ENCODE data around the gene NAALADL2. TPM values are rescaled to one million over a fixed set of nuclear protein-coding genes. Genes with fewer than 3 reads are reported as not detected.

Gene NAALADL2
- total and polyA plus RNA-seq, 2 of the 8 experiments (the other 6 are each of a cell fraction or from before 2014, with no cell fraction given) = 0.12 to 0.22 TPM

DNA sequence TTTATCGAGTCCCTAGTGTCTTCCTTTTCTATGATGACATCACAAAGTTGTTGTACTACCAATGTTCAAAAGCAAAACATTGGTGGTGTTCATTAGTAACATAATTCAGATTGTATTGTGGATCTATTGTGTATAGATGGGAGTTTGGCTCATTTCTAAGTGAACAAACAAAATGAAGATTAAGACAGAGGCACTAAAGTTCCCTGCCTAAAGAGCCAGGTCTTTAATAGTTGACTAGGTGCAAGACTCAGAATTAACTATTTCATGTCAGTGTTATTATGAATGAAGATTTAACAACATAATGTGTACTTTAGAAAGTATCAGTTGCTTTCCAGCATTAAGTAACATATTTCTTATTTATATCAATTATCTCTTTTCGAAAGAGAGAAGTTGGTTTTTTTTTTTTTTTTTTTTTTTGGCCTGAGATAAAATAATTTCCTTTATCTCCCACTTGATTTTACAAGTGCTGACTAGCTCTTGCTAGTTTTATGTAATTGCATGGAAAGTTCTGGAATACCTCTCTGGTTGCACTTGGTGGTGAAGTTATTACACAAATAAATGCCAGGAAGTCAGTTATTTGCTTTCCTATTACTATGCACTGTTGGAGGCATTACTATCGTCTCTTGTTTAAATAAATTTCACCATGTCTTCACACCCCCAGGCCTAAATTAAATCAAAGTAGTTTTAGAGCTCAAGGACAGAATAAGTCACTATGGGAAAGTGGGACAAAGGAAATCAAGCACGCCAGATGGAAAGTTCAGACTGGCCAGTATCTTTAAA lies 48.7 kb downstream of the NAALADL2 start:
- H4K91ac ChIP-seq (replicated peaks; ENCODE audit: insufficient read length, low read length) = no peak overlapping the region
- CTCF ChIA-PET (ENCODE audit: partially characterized antibody) = no interaction called here
- no peak for TF ChIP-seq RXRA (IDR thresholded peaks at IDR 0.05; ENCODE audit: insufficient read depth, low read depth, low read length)
- no peak for TF ChIP-seq ASH2L (IDR thresholded peaks at IDR 0.05; ENCODE audit: low read length)
- TF ChIP-seq FOSL1 (IDR thresholded peaks at IDR 0.05; ENCODE audit: insufficient read depth, low read depth, low read length) = no peak
- TF ChIP-seq CHD2 (IDR thresholded peaks at IDR 0.05; ENCODE audit: low read length) = no peak
- no peak for TF ChIP-seq TAF1 (IDR thresholded peaks at IDR 0.05; ENCODE audit: low read depth, low read length)
- TF ChIP-seq POLR2A (IDR thresholded peaks at IDR 0.05; ENCODE audit: control extremely low read depth in 1 of 2, low read depth in 2 of 2, low read length in 2 of 2) = no peak
- no peak for TF ChIP-seq JUN (IDR thresholded peaks at IDR 0.05; ENCODE audit: low read depth, low read length)
- TF ChIP-seq SRF (IDR thresholded peaks at IDR 0.05; ENCODE audit: low read depth, low read length) = no peak

More for the DNA sequence above, 48.7 kb downstream of the NAALADL2 start:
- H3K23me2 ChIP-seq (ENCODE audit: low read depth, low read length) = no peaks in the 10 kb centered on the region
- H4K20me1 ChIP-seq (replicated peaks in 1 of 2; ENCODE audit: control insufficient read depth in 1 of 2, insufficient read depth in 2 of 2, low read length in 2 of 2) = no peaks in the 10 kb centered on the region
- no peak overlapping the region for H2AFZ ChIP-seq (ENCODE audit: low read length)
- no peak overlapping the region for H3K4ac ChIP-seq (replicated peaks; ENCODE audit: insufficient read length, low read depth, low read length)
- POLR2A ChIA-PET (ENCODE audit: partially characterized antibody) = no interaction called here
- no peak overlapping the region for H2BK20ac ChIP-seq (ENCODE audit: low read length)
- no peak overlapping the region for H3K4me2 ChIP-seq (ENCODE audit: insufficient read depth in 1 of 2, low read depth in 2 of 2, low read length in 2 of 2)
- H4K8ac ChIP-seq (ENCODE audit: extremely low read depth, insufficient read depth, low read length) = no peak overlapping the region
- no peak overlapping the region for H3K9ac ChIP-seq (replicated peaks in 1 of 4; ENCODE audit: extremely low read depth in 1 of 4, low read depth in 3 of 4, low read length in 3 of 4)
- H3K36me3 ChIP-seq (ENCODE audit: control insufficient read depth in 2 of 4, insufficient read depth in 4 of 4, low read length in 3 of 4) = no peaks in the 10 kb centered on the region
- no peak overlapping the region for H3K27ac ChIP-seq (ENCODE audit: low read depth, low read length)
- no peak overlapping the region for H2BK120ac ChIP-seq (replicated peaks; ENCODE audit: low read depth, low read length)
- no peak overlapping the region for H2AK5ac ChIP-seq (ENCODE audit: low read depth, low read length)
- H3K56ac ChIP-seq (replicated peaks; ENCODE audit: insufficient read length, low read depth, low read length) = no peak overlapping the region
- DNase-seq (ENCODE audit: low read depth in 1 of 2, low spot score in 2 of 2) (no peak), FAIRE-seq (no peak)
- no peak overlapping the region for H2BK15ac ChIP-seq (ENCODE audit: low read length)
- H3K79me2 ChIP-seq (ENCODE audit: control insufficient read depth in 1 of 2, insufficient read depth in 2 of 2, low read length in 2 of 2) = no peaks in the 10 kb centered on the region
- no peak overlapping the region for H3K18ac ChIP-seq (ENCODE audit: extremely low read depth, low read length)
- no peak overlapping the region for H2BK5ac ChIP-seq (ENCODE audit: low read depth, low read length)
- H3K27me3 ChIP-seq (replicated peaks in 1 of 4; ENCODE audit: control insufficient read depth in 3 of 4, extremely low read depth in 1 of 4, insufficient read depth in 3 of 4, low read length in 3 of 4) = no peaks in the 10 kb centered on the region
- no peaks in the 10 kb centered on the region for H3K79me1 ChIP-seq (ENCODE audit: low read depth, low read length)
- no peak overlapping the region for H3K4me3 ChIP-seq (ENCODE audit: extremely low read depth in 1 of 4, insufficient read depth in 2 of 4, low read depth in 3 of 4, low read length in 4 of 4)
- H3K4me1 ChIP-seq (replicated peaks in 1 of 4; ENCODE audit: control insufficient read depth in 3 of 4, insufficient read depth in 4 of 4, low read length in 3 of 4) = no peaks in the 10 kb centered on the region
- H4K5ac ChIP-seq (ENCODE audit: insufficient read length, low read depth, low read length) = no peak overlapping the region
- WGBS, 2 experiments (ENCODE audit: extremely low coverage in 1 of 2, insufficient coverage in 1 of 2, insufficient read length in 1 of 2, insufficient replicate concordance in 2 of 2, low coverage in 1 of 2, low lambda C conversion rate in 2 of 2, missing lambda C conversion rate in 1 of 2) = 87% methylated on average over 4 of the region's 4 CpGs; no CpG with 5 or more reads in 1 of the 2 experiments
- H3K9me3 ChIP-seq (ENCODE audit: insufficient read depth in 2 of 2, low read depth in 1 of 2, low read length in 1 of 2) = no peaks in the 10 kb centered on the region
- H2BK12ac ChIP-seq (ENCODE audit: low read depth, low read length) = no peak overlapping the region
- no peak overlapping the region for H3K23ac ChIP-seq (ENCODE audit: insufficient read length)
- H3K14ac ChIP-seq (ENCODE audit: insufficient read length) = no peak overlapping the region
